ENCODE measurements around the gene CASP14. TPM values are rescaled to one million over a fixed set of nuclear protein-coding genes. Genes with fewer than 3 reads are reported as not detected.
A peak's percentile ranks its signal among the peaks of the same experiment; 100 is the strongest.

Gene CASP14
- total and polyA plus RNA-seq, 2 of the 8 experiments (the other 6 are each of a cell fraction or from before 2014, with no cell fraction given): not detected

- TF ChIP-seq KDM4A (IDR thresholded peaks at IDR 0.05; ENCODE audit: low read depth, low read length, severe bottlenecking) (peak; percentile 32), ATF3 (IDR thresholded peaks at IDR 0.05; ENCODE audit: insufficient read depth, low read depth, low read length) (no peak), EGR1 (IDR thresholded peaks at IDR 0.05; ENCODE audit: borderline replicate concordance, low read depth, low read length) (no peak), POLR2A (IDR thresholded peaks at IDR 0.05; ENCODE audit: control extremely low read depth in 1 of 2, low read depth in 2 of 2, low read length in 2 of 2) (peak; percentile 56 to 61; a peak in 2 of 3 replicates), RFX5 (IDR thresholded peaks at IDR 0.05; ENCODE audit: borderline replicate concordance, low read depth, low read length) (no peak), ASH2L (IDR thresholded peaks at IDR 0.05; ENCODE audit: low read length) (peak; percentile 11), NRF1 (IDR thresholded peaks at IDR 0.05; ENCODE audit: low read depth, low read length) (no peak), TAF7 (optimal IDR thresholded peaks at IDR 0.05; ENCODE audit: borderline replicate concordance, low read depth, low read length) (peak; percentile 54), USF2 (IDR thresholded peaks at IDR 0.05; ENCODE audit: low read length) (no peak), RNF2 (IDR thresholded peaks at IDR 0.05; ENCODE audit: borderline replicate concordance, low read depth, low read length, missing control alignments, poor library complexity, severe bottlenecking) (no peak), CREB1 (IDR thresholded peaks at IDR 0.05) (0 out of 2 replicates have a peak, but pooled peaks have one; percentile 8), CHD1 (IDR thresholded peaks at IDR 0.05; ENCODE audit: low read depth, low read length) (no peak), SIN3A (conservative IDR thresholded peaks at IDR 0.05 in 1 of 2, IDR thresholded peaks at IDR 0.05 in 1 of 2; ENCODE audit: low read depth in 1 of 2, low read length in 2 of 2) (0 out of 4 replicates have a peak, but pooled peaks of 1 of the 2 experiments have one; percentile 34), E2F6 (IDR thresholded peaks at IDR 0.05) (no peak), SUZ12 (IDR thresholded peaks at IDR 0.05; ENCODE audit: low read length) (no peak), CEBPB (IDR thresholded peaks at IDR 0.05; ENCODE audit: low read depth, low read length) (no peak), GTF2F1 (IDR thresholded peaks at IDR 0.05; ENCODE audit: borderline replicate concordance, low read depth, low read length) (no peak), TCF12 (IDR thresholded peaks at IDR 0.05; ENCODE audit: low read depth, low read length) (0 out of 2 replicates have a peak, but pooled peaks have one; percentile 15), MAX (IDR thresholded peaks at IDR 0.05) (no peak), YY1 (IDR thresholded peaks at IDR 0.05; ENCODE audit: low read depth, low read length) (0 out of 2 replicates have a peak, but pooled peaks have one; percentile 5), TAF1 (IDR thresholded peaks at IDR 0.05; ENCODE audit: low read depth, low read length) (0 out of 2 replicates have a peak, but pooled peaks have one; percentile 39)
Measured at GRCh38 chr19:15107061-15108010, 58.1 kb downstream of the CASP14 start, which contains the start of gene SYDE1 (continued).
